ENCODE results near the gene HNMT.

HNMT gene

GRCh38 chr2:137959166-137959565 is 5.1 kb upstream of the HNMT start (continued):
- TF ChIP-seq ZNF280C (tag by site-specific recombination; IDR thresholded peaks at IDR 0.05) (no peak), ZNF416 (tag by site-specific recombination; IDR thresholded peaks at IDR 0.05) (no peak), ZNF544 (tag by site-specific recombination; IDR thresholded peaks at IDR 0.05) (no peak), ZNF175 (tag by site-specific recombination; IDR thresholded peaks at IDR 0.05) (no peak), ZFP3 (tag by site-specific recombination; IDR thresholded peaks at IDR 0.05; ENCODE audit: low read depth) (no peak)

DNA sequence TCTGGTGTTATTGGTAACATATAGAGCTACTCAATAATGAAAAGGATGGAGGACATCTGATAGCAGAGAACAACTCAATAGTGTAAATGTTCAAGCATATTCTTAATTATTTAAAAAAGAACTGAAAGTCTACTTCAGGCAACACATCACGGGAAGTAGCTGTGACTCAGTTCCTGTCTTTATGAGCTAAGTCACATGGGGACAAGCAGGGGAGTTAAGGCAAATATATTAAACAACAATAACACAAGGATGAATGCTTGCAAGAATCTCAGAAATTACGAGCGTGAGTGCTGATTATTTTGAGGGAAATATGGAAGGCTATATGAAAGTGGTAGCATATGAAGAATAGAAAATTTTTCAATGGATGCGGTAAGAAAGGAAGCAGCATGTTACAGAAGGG is 4.0 kb upstream of the HNMT start:
- Histone ChIP-seq H3K27ac (ENCODE audit: extremely low read depth, low read depth, low read length) (no peak overlapping the region), H3K9me3 (ENCODE audit: control insufficient read depth, insufficient read depth, low read depth, low read length) (no peaks in the 10 kb centered on the region), H3K4me3 (ENCODE audit: low read depth, low read length) (no peak overlapping the region), H3K36me3 (ENCODE audit: control insufficient read depth in 2 of 2, insufficient read depth in 1 of 2, low read length in 2 of 2) (no peaks in the 10 kb centered on the region), H3K4me1 (ENCODE audit: control insufficient read depth, insufficient read depth, low read length) (0 out of 2 replicates have a peak, but pooled peaks cover 3% of the 10 kb centered on the region)
- ChIA-PET POLR2A (interaction anchor here (0.7 kb wide), 1 partner anchor 13 kb away, joined by 4 read pairs; no protein-coding TSS in a partner anchor), CTCF (no interaction called here)
- TF ChIP-seq ZNF10 (tag by site-specific recombination; IDR thresholded peaks at IDR 0.05) (no peak), RBAK (tag by site-specific recombination; IDR thresholded peaks at IDR 0.05) (no peak), ZNF26 (tag by site-specific recombination; IDR thresholded peaks at IDR 0.05) (no peak), ZNF544 (tag by site-specific recombination; IDR thresholded peaks at IDR 0.05) (no peak), WT1 (tag by site-specific recombination; IDR thresholded peaks at IDR 0.05) (no peak), ZNF514 (tag by site-specific recombination; IDR thresholded peaks at IDR 0.05) (no peak), KLF1 (tag by site-specific recombination; IDR thresholded peaks at IDR 0.05) (no peak), ZNF404 (tag by site-specific recombination; IDR thresholded peaks at IDR 0.05) (no peak), BCL11A (tag by site-specific recombination; IDR thresholded peaks at IDR 0.05; ENCODE audit: low read depth) (no peak), ZNF184 (tag by site-specific recombination; IDR thresholded peaks at IDR 0.05) (no peak)
- TF ChIP-seq, protein P1, sequence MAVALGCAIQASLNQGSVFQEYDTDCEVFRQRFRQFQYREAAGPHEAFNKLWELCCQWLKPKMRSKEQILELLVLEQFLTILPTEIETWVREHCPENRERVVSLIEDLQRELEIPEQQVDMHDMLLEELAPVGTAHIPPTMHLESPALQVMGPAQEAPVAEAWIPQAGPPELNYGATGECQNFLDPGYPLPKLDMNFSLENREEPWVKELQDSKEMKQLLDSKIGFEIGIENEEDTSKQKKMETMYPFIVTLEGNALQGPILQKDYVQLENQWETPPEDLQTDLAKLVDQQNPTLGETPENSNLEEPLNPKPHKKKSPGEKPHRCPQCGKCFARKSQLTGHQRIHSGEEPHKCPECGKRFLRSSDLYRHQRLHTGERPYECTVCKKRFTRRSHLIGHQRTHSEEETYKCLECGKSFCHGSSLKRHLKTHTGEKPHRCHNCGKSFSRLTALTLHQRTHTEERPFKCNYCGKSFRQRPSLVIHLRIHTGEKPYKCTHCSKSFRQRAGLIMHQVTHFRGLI (tag by site-specific recombination; IDR thresholded peaks at IDR 0.05), result no peak

- ChIA-PET CTCF (interaction anchor here (0.6 to 1.4 kb wide), 3 partner anchors 8 to 805 kb away, joined by 3 read pairs; no protein-coding TSS in a partner anchor), POLR2A (no interaction called here)
- 0 out of 2 replicates have a peak, but pooled peaks cover 3% of the 10 kb centered on the region for H3K4me1 ChIP-seq (ENCODE audit: control insufficient read depth, insufficient read depth, low read length)
- TF ChIP-seq ZBTB11 (tag by site-specific recombination; conservative IDR thresholded peaks at IDR 0.05; ENCODE audit: low read depth) (no peak), GFI1B (tag by site-specific recombination; IDR thresholded peaks at IDR 0.05) (no peak), ZNF146 (tag by site-specific recombination; IDR thresholded peaks at IDR 0.05) (peak; percentile 60; the same call in 1 of the 2 replicates), ZNF837 (tag by site-specific recombination; IDR thresholded peaks at IDR 0.05) (no peak), ZNF704 (tag by site-specific recombination; IDR thresholded peaks at IDR 0.05) (no peak), ZNF785 (tag by site-specific recombination; IDR thresholded peaks at IDR 0.05) (no peak), ZNF404 (tag by site-specific recombination; IDR thresholded peaks at IDR 0.05) (no peak), OSR2 (tag by site-specific recombination; IDR thresholded peaks at IDR 0.05) (no peak), ZNF530 (tag by site-specific recombination; IDR thresholded peaks at IDR 0.05; ENCODE audit: low read depth) (no peak), ZNF580 (tag by site-specific recombination; IDR thresholded peaks at IDR 0.05) (0 out of 2 replicates have a peak, but pooled peaks have one; percentile 22)
These were observed 2.7 kb upstream of the HNMT start for GRCh38 chr2:137961602-137962001.

More at GRCh38 chr2:137961602-137962001, 2.7 kb upstream of the HNMT start:
- no peaks in the 10 kb centered on the region for H3K9me3 ChIP-seq (ENCODE audit: control insufficient read depth, insufficient read depth, low read depth, low read length)
- no peak overlapping the region for H3K4me3 ChIP-seq (ENCODE audit: low read depth, low read length)
- H3K27ac ChIP-seq (ENCODE audit: extremely low read depth, low read depth, low read length), result no peak overlapping the region
- no peaks in the 10 kb centered on the region for H3K36me3 ChIP-seq (ENCODE audit: control insufficient read depth in 2 of 2, insufficient read depth in 1 of 2, low read length in 2 of 2)
